Left renal pelvis (tissue), 4 donors: ENCODE data around the gene DUOXA1. TPM values are rescaled to one million over a fixed set of nuclear protein-coding genes. Genes with fewer than 3 reads are reported as not detected.

Experiments
- polyA plus RNA-seq, 4 donors: library from polyadenylated mRNA; unstranded; fragments of 120-200 nt; gene quantifications; one replicate each; pipeline ENCODE4 v1.2.1, GENCODE V29; 2013; ENCODE audit not compliant: insufficient read length in 4 of 4

The DUOXA1 gene
- polyA plus RNA-seq, 4 donors, result 0.10 to 0.66 (median 0.45) TPM

Other genes starting within 250 kb of the DUOXA1 start
- not detected for gene TERB2, start 173.2 kb downstream of the DUOXA1 start, polyA plus RNA-seq
- gene SORD, start 106.7 kb downstream of the DUOXA1 start, polyA plus RNA-seq, result 10 to 100 TPM; 14.4 to 39.0 (median 28.5) TPM
- under 1 TPM; 0.06 to 0.22 (median 0.10) TPM for gene DUOX2, start 15.7 kb downstream of the DUOXA1 start, polyA plus RNA-seq
- not detected for gene DUOXA2, start 15.6 kb downstream of the DUOXA1 start, polyA plus RNA-seq
- 1 to 10 TPM; 1.8 to 5.4 (median 2.4) TPM for gene DUOX1, start 115 bp upstream of the DUOXA1 start, polyA plus RNA-seq
- gene SHF, start 58.1 kb upstream of the DUOXA1 start, polyA plus RNA-seq, result 10 to 100 TPM; 13.5 to 19.5 (median 17.2) TPM
- under 1 TPM in 3 of 4 donors, not detected in 1; 0.41 to 0.76 (median 0.42) TPM for gene SLC28A2, start 122.4 kb upstream of the DUOXA1 start, polyA plus RNA-seq
- 100 to 1,000 TPM in 3 of 4 donors, 10 to 100 TPM in 1; 19.9 to 256 (median 191) TPM for gene GATM, start 248.7 kb upstream of the DUOXA1 start, polyA plus RNA-seq